Left colon (tissue), 2 donors: Measurements from ENCODE around the gene NCKAP1. TPM values are rescaled to one million over a fixed set of nuclear protein-coding genes. Genes with fewer than 3 reads are reported as not detected.
A peak's percentile ranks its signal among the peaks of the same experiment; 100 is the strongest.
"Not testable (repeated sequence)": the region's sequence is repeated elsewhere in the genome, so short reads cannot be mapped to it uniquely, and the experiment has no call there.

Experiments used
- ATAC-seq: fragments of 200-7000 bp; cut with Tn5 transposase; one replicate; pipeline ENCODE4 v1.9.1; 2020; ENCODE audit warnings: mild to moderate bottlenecking, moderate library complexity
- DNase-seq, 2 donors: peaks; one replicate each; pipeline ENCODE4 v3.0.0-alpha.2; 2020
- intact Hi-C, 2 donors: fragments of 100-400 bp; cut with DNase I in 1 of 2; cut with micrococcal nuclease in 1 of 2; formaldehyde crosslinking; loops; one replicate each; pipeline versions ENCODE4 v1.11.2 to v1.14.0; 2022; cut with DNase I, micrococcal nuclease
- total RNA-seq, 2 donors: library from RNA; stranded (reverse); fragmentation: NEBNext Ultra II Directional; extraction: Animal tissue kit (Norgen Biotek cat#: 25700); gene quantifications; one replicate each; pipeline ENCODE4 v1.2.1, GENCODE V29; 2021
- donor health status: DM: no; HTN: no; CAD: no.
- donor health status: DM: yes; HTN: yes; CAD: no.

Gene NCKAP1
- total RNA-seq, 2 donors from 2014 or later: 108 to 119 TPM

GRCh38 chr2:182971820-182972547 lies 66.3 kb downstream of the NCKAP1 start:
- DNase-seq: no peak
- intact Hi-C loops: no loop called here
- no peak for ATAC-seq

GRCh38 chr2:182970486-182970885 lies 67.8 kb downstream of the NCKAP1 start:
- no peak for ATAC-seq
- no peak for DNase-seq
- intact Hi-C loops: no loop called here

- no peak for DNase-seq
- no peak for ATAC-seq
- intact Hi-C loops: no loop called here
Observed at GRCh38 chr2:182968493-182968892, 69.8 kb downstream of the NCKAP1 start.

- intact Hi-C loops, DNase-seq, ATAC-seq: not testable (repeated sequence)
Observed at GRCh38 chr2:182966356-182966755, 71.9 kb downstream of the NCKAP1 start.

- intact Hi-C loops: no loop called here
- DNase-seq: no peak
- ATAC-seq: no peak
Observed at GRCh38 chr2:182962641-182963040, 75.6 kb downstream of the NCKAP1 start.

GRCh38 chr2:182960869-182961268 lies 77.4 kb downstream of the NCKAP1 start:
- ATAC-seq, intact Hi-C loops, DNase-seq: not testable (repeated sequence)

- intact Hi-C loops: no loop called here
- ATAC-seq: no peak
- DNase-seq: no peak
Observed at GRCh38 chr2:182954789-182955188, 83.5 kb downstream of the NCKAP1 start.

GRCh38 chr2:182952741-182953450 lies 85.4 kb downstream of the NCKAP1 start:
- ATAC-seq: no peak

GRCh38 chr2:182951948-182952663 lies 86.2 kb downstream of the NCKAP1 start:
- intact Hi-C loops: no loop called here
- ATAC-seq: no peak

More at GRCh38 chr2:182952741-182953450, 85.4 kb downstream of the NCKAP1 start:
- intact Hi-C loops: no loop called here
- DNase-seq: no peak

GRCh38 chr2:182950546-182950945 lies 87.7 kb downstream of the NCKAP1 start:
- intact Hi-C loops: no loop called here
- DNase-seq: no peak
- no peak for ATAC-seq

More at GRCh38 chr2:182951948-182952663, 86.2 kb downstream of the NCKAP1 start:
- no peak for DNase-seq

GRCh38 chr2:182949572-182950189 lies 88.6 kb downstream of the NCKAP1 start:
- ATAC-seq: no peak
- intact Hi-C loops: no loop called here

GRCh38 chr2:182949052-182949451 lies 89.2 kb downstream of the NCKAP1 start:
- no peak for DNase-seq
- ATAC-seq: no peak
- intact Hi-C loops: no loop called here

More at GRCh38 chr2:182949572-182950189, 88.6 kb downstream of the NCKAP1 start:
- DNase-seq: no peak

- ATAC-seq (peak; percentile 97), DNase-seq (no peak)
- intact Hi-C loops: no loop called here
Observed at GRCh38 chr2:182946958-182947369, 91.3 kb downstream of the NCKAP1 start.

GRCh38 chr2:182943339-182943738 lies 94.9 kb downstream of the NCKAP1 start:
- intact Hi-C loops: no loop called here
- ATAC-seq (no peak), DNase-seq (no peak)

- intact Hi-C loops: no loop called here
- no peak for DNase-seq
- no peak for ATAC-seq
Observed at GRCh38 chr2:182942756-182943155, 95.5 kb downstream of the NCKAP1 start.

- no peak for DNase-seq
- intact Hi-C loops: no loop called here
- no peak for ATAC-seq
Observed at GRCh38 chr2:182941919-182942318, 96.3 kb downstream of the NCKAP1 start.

GRCh38 chr2:182941121-182941722 lies 97.0 kb downstream of the NCKAP1 start:
- no peak for ATAC-seq
- intact Hi-C loops: no loop called here
- no peak for DNase-seq

- ATAC-seq: no peak
Observed at GRCh38 chr2:182937870-182938269, 100.4 kb downstream of the NCKAP1 start.

GRCh38 chr2:182933629-182934028 lies 104.6 kb downstream of the NCKAP1 start:
- intact Hi-C loops: no loop called here
- ATAC-seq (no peak), DNase-seq (no peak)

More at GRCh38 chr2:182937870-182938269, 100.4 kb downstream of the NCKAP1 start:
- intact Hi-C loops: no loop called here
- no peak for DNase-seq
